Ascending aorta (tissue), 2 donors: ENCODE measurements around the gene EIF1. TPM values are rescaled to one million over a fixed set of nuclear protein-coding genes. Genes with fewer than 3 reads are reported as not detected.
A peak's percentile ranks its signal among the peaks of the same experiment; 100 is the strongest.

ENCODE experiments used
- DNase-seq, 2 donors: peaks; one replicate each; pipeline ENCODE4 v3.0.0-alpha.2; 2019; ENCODE audit warnings: low spot score in 2 of 2
- H3K27ac ChIP-seq, 2 donors: fragments of 200-600 bp; sonication (generic); one replicate each; pipeline ENCODE4 v1.5.1; 2016 to 2017; ENCODE audit warnings: mild to moderate bottlenecking in 1 of 2
- H3K27me3 ChIP-seq: fragments of 200-600 bp; sonication (generic); one replicate; pipeline ENCODE4 v1.5.1; 2017
- H3K36me3 ChIP-seq, 2 donors: fragments of 200-600 bp; sonication (generic); one replicate each; pipeline ENCODE4 v1.5.1; 2016
- H3K4me1 ChIP-seq, 2 donors: fragments of 200-600 bp; sonication (generic); one replicate each; pipeline ENCODE4 v1.5.1; 2016 to 2017; ENCODE audit warnings: mild to moderate bottlenecking in 1 of 2
- H3K4me3 ChIP-seq, 2 donors: fragments of 200-600 bp; sonication (generic); one replicate each; pipeline ENCODE4 v1.5.1; 2016 to 2017; ENCODE audit warnings: mild to moderate bottlenecking in 1 of 2
- H3K9me3 ChIP-seq, 2 donors: fragments of 200-600 bp; sonication (generic); one replicate each; pipeline ENCODE4 v1.5.1; 2016
- CTCF ChIP-seq, 3 experiments: fragments of 200-600 bp in 2 of 3; fragments of 450-650 bp in 1 of 3; sonication (generic) in 2 of 3; IDR thresholded peaks; one replicate each; pipeline ENCODE4 v1.5.1; 2016 to 2019; ENCODE audit warnings: antibody characterized with exemption in 3 of 3, mild to moderate bottlenecking in 1 of 3, moderate library complexity in 1 of 3
- intact Hi-C: fragments of 100-400 bp; cut with DNase I; formaldehyde crosslinking; loops from one replicate; pipeline ENCODE4 v1.15.1; 2023
- total RNA-seq: library from RNA; depleted of rRNA; stranded (reverse); fragments of >200 nt; gene quantifications from one replicate; pipeline ENCODE4 v1.1.0, GENCODE V29; 2016

The EIF1 gene
- total RNA-seq, 1 donor from 2014 or later: 102 TPM

- peak overlapping the region; percentile 100 for H3K27ac ChIP-seq
- TF ChIP-seq CTCF (IDR thresholded peaks at IDR 0.05): peak; percentile 49 to 58 (median 53)
- H3K27me3 ChIP-seq: no peaks in the 10 kb centered on the region
- no peak for DNase-seq
- intact Hi-C loops: loop anchor here (1.0 to 5.0 kb wide), 2 partner anchors 23 to 1042 kb away; partner anchors contain the start of gene SMARCE1
- peaks cover 51 to 54% of the 10 kb centered on the region in 2 donors for H3K36me3 ChIP-seq
- no peaks in the 10 kb centered on the region for H3K9me3 ChIP-seq
- peak overlapping the region; percentile 74 to 93 for H3K4me3 ChIP-seq
- peaks cover 12 to 20% of the 10 kb centered on the region in 2 donors for H3K4me1 ChIP-seq
Measured at GRCh38 chr17:41689497-41690299, 1.0 kb downstream of the EIF1 start.

- no peak for DNase-seq
- Histone ChIP-seq H3K4me3 (peak overlapping the region; percentile 74 to 93), H3K36me3 (peaks cover 58 to 61% of the 10 kb centered on the region in 2 donors), H3K4me1 (peaks cover 12 to 20% of the 10 kb centered on the region in 2 donors), H3K27ac (peak overlapping the region; percentile 100), H3K27me3 (no peaks in the 10 kb centered on the region), H3K9me3 (no peaks in the 10 kb centered on the region)
- no peak for TF ChIP-seq CTCF (IDR thresholded peaks at IDR 0.05)
- intact Hi-C loops: no loop called here
Measured at GRCh38 chr17:41690497-41690896, 1.8 kb downstream of the EIF1 start.

GRCh38 chr17:41691031-41691777 lies 2.5 kb downstream of the EIF1 start:
- no peak for TF ChIP-seq CTCF (IDR thresholded peaks at IDR 0.05)
- H3K27me3 ChIP-seq: no peaks in the 10 kb centered on the region
- peak overlapping the region in 1 of 2 donors; percentile 100 for H3K27ac ChIP-seq
- peaks cover 60 to 62% of the 10 kb centered on the region in 2 donors for H3K36me3 ChIP-seq
- H3K9me3 ChIP-seq: no peaks in the 10 kb centered on the region
- intact Hi-C loops: no loop called here
- peak overlapping the region; percentile 74 to 93 for H3K4me3 ChIP-seq
- no peak for DNase-seq
- peaks cover 12 to 20% of the 10 kb centered on the region in 2 donors for H3K4me1 ChIP-seq

- H3K27me3 ChIP-seq: no peaks in the 10 kb centered on the region
- H3K36me3 ChIP-seq: peaks cover 60 to 62% of the 10 kb centered on the region in 2 donors
- intact Hi-C loops: no loop called here
- no peaks in the 10 kb centered on the region for H3K9me3 ChIP-seq
- H3K4me3 ChIP-seq: no peak overlapping the region
- peaks cover 12 to 20% of the 10 kb centered on the region in 2 donors for H3K4me1 ChIP-seq
- no peak overlapping the region for H3K27ac ChIP-seq
- no peak for TF ChIP-seq CTCF (IDR thresholded peaks at IDR 0.05)
- DNase-seq: no peak
Measured at GRCh38 chr17:41692722-41693521, 4.2 kb downstream of the EIF1 start.

- peaks cover 52 to 53% of the 10 kb centered on the region in 2 donors for H3K36me3 ChIP-seq
- peaks cover 9 to 16% of the 10 kb centered on the region in 2 donors for H3K4me1 ChIP-seq
Measured at GRCh38 chr17:41695134-41695661, 6.5 kb downstream of the EIF1 start.

More at GRCh38 chr17:41695134-41695661, 6.5 kb downstream of the EIF1 start:
- H3K27me3 ChIP-seq: no peaks in the 10 kb centered on the region
- DNase-seq: no peak
- no peak for TF ChIP-seq CTCF (IDR thresholded peaks at IDR 0.05)
- H3K27ac ChIP-seq: no peak overlapping the region
- H3K4me3 ChIP-seq: no peak overlapping the region
- intact Hi-C loops: no loop called here
- H3K9me3 ChIP-seq: no peaks in the 10 kb centered on the region
